Endothelial cell of umbilical vein (primary cell): ENCODE results near the gene GBX2.
"Not testable (repeated sequence)": the region's sequence is repeated elsewhere in the genome, so short reads cannot be mapped to it uniquely, and the experiment has no call there.

ENCODE experiments used
- EZH2 ChIP-seq: IDR thresholded peaks from 2 replicates; pipeline ENCODE4 v1.6.1; 2012; ENCODE audit warnings: borderline replicate concordance, low read depth, mild to moderate bottlenecking, moderate library complexity, low read length, inconsistent platforms; ENCODE audit not compliant: severe bottlenecking
- FOS ChIP-seq: IDR thresholded peaks from 2 replicates; pipeline ENCODE4 v1.6.1; 2011; ENCODE audit warnings: mild to moderate bottlenecking, low read length, moderate library complexity, borderline replicate concordance; ENCODE audit not compliant: insufficient read depth
- GATA2 ChIP-seq: IDR thresholded peaks from 2 replicates; pipeline ENCODE4 v1.7.0; 2011; ENCODE audit warnings: low read depth, mild to moderate bottlenecking, moderate library complexity, mixed read lengths, low read length; ENCODE audit not compliant: insufficient read length, insufficient read depth
- JUN ChIP-seq: IDR thresholded peaks from 2 replicates; pipeline ENCODE4 v1.6.1; 2011; ENCODE audit warnings: borderline replicate concordance, low read depth; ENCODE audit not compliant: insufficient read length, insufficient read depth
- POLR2A ChIP-seq: IDR thresholded peaks from 2 replicates; pipeline ENCODE4 v1.6.1; 2012; ENCODE audit warnings: low read depth, mild to moderate bottlenecking, control low read depth, low read length
- POLR2AphosphoS5 ChIP-seq: IDR thresholded peaks from 2 replicates; pipeline ENCODE4 v1.6.1; 2012; ENCODE audit warnings: low read depth, mild to moderate bottlenecking, control low read depth, low read length, moderate library complexity; ENCODE audit not compliant: insufficient read depth
- TF ChIP-seq, protein P1 (sequence below), 2 donors: IDR thresholded peaks; 1 replicate in 1 of 2; 2 replicates in 1 of 2; pipeline ENCODE4 v1.5.1; 2011; ENCODE audit warnings: low read length in 2 of 2, mild to moderate bottlenecking in 2 of 2, moderate library complexity in 2 of 2, control low read depth in 1 of 2, inconsistent platforms in 1 of 2, low read depth in 1 of 2; ENCODE audit not compliant: insufficient read depth in 1 of 2; ENCODE audit errors: extremely low read depth in 1 of 2

DNA sequence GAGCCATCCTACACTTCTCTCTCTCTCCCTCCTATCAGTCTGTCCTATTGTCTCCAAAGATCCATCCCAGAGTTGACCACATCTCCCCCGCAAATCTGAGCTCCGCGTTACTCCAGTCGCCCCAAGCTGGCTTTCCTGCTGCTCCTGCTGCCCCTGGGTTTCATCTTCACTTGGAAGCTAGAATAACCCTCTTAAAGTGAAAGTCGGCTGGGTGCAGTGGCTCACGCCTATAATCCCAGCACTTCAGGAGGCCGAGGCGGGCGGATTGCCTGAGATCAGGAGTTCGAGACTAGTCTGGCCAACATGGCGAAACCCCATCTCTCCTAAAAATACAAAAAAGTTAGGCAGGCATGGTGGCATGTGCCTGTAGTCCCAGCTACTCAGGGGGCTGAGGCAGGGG, 26.6 kb downstream of the GBX2 start:
- TF ChIP-seq, protein P1, sequence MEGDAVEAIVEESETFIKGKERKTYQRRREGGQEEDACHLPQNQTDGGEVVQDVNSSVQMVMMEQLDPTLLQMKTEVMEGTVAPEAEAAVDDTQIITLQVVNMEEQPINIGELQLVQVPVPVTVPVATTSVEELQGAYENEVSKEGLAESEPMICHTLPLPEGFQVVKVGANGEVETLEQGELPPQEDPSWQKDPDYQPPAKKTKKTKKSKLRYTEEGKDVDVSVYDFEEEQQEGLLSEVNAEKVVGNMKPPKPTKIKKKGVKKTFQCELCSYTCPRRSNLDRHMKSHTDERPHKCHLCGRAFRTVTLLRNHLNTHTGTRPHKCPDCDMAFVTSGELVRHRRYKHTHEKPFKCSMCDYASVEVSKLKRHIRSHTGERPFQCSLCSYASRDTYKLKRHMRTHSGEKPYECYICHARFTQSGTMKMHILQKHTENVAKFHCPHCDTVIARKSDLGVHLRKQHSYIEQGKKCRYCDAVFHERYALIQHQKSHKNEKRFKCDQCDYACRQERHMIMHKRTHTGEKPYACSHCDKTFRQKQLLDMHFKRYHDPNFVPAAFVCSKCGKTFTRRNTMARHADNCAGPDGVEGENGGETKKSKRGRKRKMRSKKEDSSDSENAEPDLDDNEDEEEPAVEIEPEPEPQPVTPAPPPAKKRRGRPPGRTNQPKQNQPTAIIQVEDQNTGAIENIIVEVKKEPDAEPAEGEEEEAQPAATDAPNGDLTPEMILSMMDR (IDR thresholded peaks at IDR 0.05; ENCODE audit: extremely low read depth in 1 of 2, insufficient read depth in 1 of 2, low read depth in 1 of 2, low read length in 2 of 2) = not testable (repeated sequence)
- TF ChIP-seq EZH2, JUN, GATA2, POLR2A, FOS, POLR2AphosphoS5: not testable (repeated sequence)
